SH-SY5Y (cell line): Measurements from ENCODE around the gene RTN4IP1.

Experiments
- GATA2 ChIP-seq: IDR thresholded peaks from 2 replicates; pipeline ENCODE4 v1.6.1; 2011; ENCODE audit warnings: mild to moderate bottlenecking, low read depth, low read length
- GATA3 ChIP-seq: IDR thresholded peaks from 2 replicates; pipeline ENCODE4 v1.6.1; 2011; ENCODE audit warnings: low read depth, mild to moderate bottlenecking, low read length, moderate library complexity

GRCh38 chr6:106537662-106538061 lies 91.6 kb downstream of the RTN4IP1 start:
- TF ChIP-seq GATA2 (no peak), GATA3 (no peak)
